ENCODE measurements around the gene B3GNT3.
A peak's percentile ranks its signal among the peaks of the same experiment; 100 is the strongest.

The B3GNT3 gene

GRCh38 chr19:17859533-17860330 is 64.8 kb downstream of the B3GNT3 start, which contains the start of gene RPL18A:
Gene RPL18A (plus strand): TSS chr19:17859910. CDS start chr19:17859957, 47 bp downstream.
- peak; percentile 95 to 98 for DNase-seq (ENCODE audit: low read depth in 1 of 2, low spot score in 1 of 2)

GRCh38 chr19:17860331-17860992 is 65.5 kb downstream of the B3GNT3 start:
- DNase-seq (ENCODE audit: low read depth in 1 of 2, low spot score in 1 of 2): no peak

- DNase-seq (ENCODE audit: low read depth in 1 of 2, low spot score in 1 of 2): no peak
Measured at GRCh38 chr19:17860993-17861360, 66.0 kb downstream of the B3GNT3 start.

- no peak for DNase-seq (ENCODE audit: low read depth in 1 of 2, low spot score in 1 of 2)
Measured at GRCh38 chr19:17861542-17862402, 66.8 kb downstream of the B3GNT3 start.

DNA sequence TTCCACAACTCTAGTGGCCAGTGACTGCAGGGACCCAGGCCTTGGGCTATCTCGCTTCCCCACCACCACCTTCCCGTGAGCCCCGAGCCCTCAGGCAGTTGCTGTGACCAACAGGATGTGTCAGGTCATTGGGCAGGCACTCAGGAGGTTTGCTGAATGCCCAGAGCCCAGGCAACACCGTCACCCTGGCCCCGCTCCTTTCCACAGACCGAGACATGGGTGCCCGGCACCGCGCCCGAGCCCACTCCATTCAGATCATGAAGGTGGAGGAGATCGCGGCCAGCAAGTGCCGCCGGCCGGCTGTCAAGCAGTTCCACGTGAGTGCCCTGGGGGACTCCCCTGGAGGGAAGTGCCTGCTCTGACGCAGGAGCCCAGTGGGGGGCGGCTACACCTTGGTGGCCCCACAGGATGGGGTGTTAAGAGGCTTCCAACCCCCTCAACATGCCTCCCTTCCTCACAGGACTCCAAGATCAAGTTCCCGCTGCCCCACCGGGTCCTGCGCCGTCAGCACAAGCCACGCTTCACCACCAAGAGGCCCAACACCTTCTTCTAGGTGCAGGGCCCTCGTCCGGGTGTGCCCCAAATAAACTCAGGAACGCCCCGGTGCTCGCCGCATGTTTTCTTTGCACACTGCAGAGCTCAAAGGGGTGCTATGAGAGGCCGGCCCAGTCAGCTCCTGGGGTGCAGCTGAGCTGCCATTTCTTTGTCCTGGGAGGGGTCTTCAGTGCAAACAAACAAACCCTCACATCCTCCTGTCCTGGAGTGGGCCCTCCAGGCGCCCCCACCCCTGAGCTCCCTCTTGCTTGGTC is 68.0 kb downstream of the B3GNT3 start:
- no peak for DNase-seq (ENCODE audit: low read depth in 1 of 2, low spot score in 1 of 2)
